GM19351 (cell line): ENCODE results near the gene ABLIM2.

Experiments
- ATAC-seq: cut with Tn5 transposase; IDR thresholded peaks from one replicate; pipeline ENCODE4 v1.9.1; 2021; ENCODE audit warnings: mild to moderate bottlenecking, moderate library complexity; ENCODE audit not compliant: unreplicated experiment

The ABLIM2 gene

DNA sequence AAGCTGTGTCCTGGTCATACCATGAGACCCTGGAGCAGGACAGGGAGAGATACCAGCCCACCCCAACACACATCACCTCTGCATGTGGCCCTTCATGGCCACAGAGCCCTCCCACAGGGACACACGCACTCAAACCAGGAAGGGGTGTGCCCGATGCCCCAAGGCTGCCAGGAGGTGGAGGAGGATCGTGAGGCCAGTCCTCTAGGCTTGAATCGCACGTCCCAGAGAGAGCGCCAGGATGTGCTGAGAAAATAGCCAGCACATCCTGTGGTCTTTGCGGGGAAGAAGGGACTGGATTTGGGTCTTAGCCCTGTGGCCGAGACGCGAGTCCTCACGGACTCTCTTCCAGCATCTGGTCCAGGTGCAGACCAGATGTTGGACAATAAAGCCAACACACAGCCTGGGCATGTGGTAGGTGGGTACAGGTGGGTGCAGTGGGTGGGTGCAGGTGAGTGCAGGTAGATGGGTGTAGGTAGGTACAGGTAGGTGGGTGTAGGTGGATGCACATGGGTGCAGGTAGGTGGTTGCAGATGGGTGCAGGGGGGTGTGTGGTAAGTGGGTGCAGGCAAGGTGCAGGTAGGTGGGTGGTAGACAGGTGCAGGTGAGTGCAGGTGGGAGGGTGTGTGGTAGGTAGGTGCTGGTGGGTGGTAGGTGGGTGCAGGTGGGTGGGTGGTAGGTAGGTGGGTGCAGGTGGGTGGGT lies 124.6 kb downstream of the ABLIM2 start:
- ATAC-seq, result no peak

DNA sequence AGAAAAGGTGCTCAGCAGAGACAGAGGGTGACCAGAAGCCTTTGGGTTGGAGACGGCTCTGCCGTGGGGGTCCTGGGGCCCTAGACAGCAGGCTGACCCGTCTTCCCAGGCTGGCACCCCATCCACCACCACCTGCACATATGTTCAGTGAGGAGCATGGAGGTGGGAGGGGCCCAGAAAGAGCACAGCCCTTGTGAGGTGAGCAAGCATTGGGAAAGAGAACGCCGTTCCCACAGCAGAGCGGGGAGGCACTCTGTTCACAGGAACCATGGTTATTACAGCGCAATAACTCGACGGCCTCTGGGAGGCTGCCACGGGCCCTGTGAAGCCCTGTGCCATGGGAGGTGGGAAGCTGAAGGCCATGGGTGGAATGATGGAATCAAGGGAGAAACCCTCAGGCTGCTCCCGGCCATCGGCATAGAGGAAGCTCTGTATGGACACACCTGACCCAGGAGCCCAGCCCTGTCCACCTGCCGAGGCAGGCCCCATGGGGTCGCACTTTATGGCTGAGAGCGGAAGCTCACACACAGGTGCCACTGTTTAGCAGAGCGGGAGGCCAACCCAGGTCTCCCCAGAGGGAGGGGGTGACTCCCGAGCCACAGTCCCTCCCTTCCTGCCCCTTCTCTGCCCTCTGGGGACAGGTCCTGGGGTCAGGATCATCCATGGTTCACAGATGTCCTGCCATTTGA lies 125.4 kb downstream of the ABLIM2 start:
- ATAC-seq, result no peak

- no peak for ATAC-seq
Observed at GRCh38 chr4:8032381-8032780, 126.2 kb downstream of the ABLIM2 start.

- no peak for ATAC-seq
Observed at GRCh38 chr4:8030121-8030781, 128.4 kb downstream of the ABLIM2 start.

GRCh38 chr4:8029689-8030088 lies 128.9 kb downstream of the ABLIM2 start:
- ATAC-seq, result no peak

GRCh38 chr4:8028884-8029568 lies 129.6 kb downstream of the ABLIM2 start:
- no peak for ATAC-seq

GRCh38 chr4:8028368-8028767 lies 130.2 kb downstream of the ABLIM2 start:
- no peak for ATAC-seq

- ATAC-seq, result no peak
Observed at GRCh38 chr4:8026453-8026852, 132.2 kb downstream of the ABLIM2 start.

GRCh38 chr4:8025668-8026067 lies 132.9 kb downstream of the ABLIM2 start:
- no peak for ATAC-seq

DNA sequence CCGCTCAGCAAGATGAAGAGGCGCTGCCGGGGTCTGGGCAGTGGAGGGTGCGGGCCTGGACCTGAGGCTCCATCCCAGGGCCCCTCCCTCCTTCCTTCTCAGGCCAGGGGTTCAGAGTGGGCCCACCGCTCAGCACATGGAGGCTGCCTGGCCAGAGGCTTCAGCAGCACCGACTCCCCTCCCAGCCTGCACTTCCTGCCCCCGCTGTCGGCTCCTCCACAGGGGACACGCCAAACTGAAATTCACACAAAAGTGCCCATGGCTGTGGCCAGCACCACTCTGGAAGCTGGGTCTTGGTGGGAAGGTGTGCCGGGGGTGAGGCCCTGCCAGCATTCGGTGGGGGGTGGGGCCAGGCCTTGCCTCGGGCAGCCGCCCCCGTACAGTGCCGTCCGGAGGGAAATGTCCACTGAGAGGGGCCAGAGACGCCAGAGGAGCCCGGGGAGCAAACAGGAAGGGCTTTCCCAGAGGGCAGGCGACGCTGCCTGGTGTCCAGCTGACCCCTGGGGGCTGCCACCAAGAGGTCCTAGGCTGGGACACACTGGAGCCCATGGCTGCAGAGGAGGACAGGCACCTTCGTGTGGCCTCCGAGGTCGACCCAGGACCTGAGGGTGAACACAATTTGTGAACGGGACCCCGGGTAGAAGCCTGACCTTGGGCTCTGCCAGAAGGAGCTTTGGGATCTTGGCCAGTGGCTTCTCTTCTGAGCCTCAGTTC lies 134.4 kb downstream of the ABLIM2 start:
- no peak for ATAC-seq

DNA sequence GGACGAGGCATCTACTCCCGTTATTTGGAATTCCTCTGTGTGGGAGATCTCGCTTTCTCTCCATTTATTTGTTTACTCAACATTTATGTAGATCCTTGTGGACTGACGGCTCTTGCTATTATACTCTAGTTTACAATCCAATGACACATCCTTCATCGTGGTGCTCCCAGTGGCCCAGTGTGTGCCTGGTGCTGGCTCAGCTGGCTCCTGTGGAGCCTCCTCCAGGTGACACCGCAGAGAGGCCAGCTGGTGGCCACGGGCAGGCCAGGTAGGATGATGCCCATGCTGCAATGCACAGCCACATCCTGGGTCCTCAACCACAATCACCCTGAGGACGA lies 134.9 kb downstream of the ABLIM2 start:
- no peak for ATAC-seq

- no peak for ATAC-seq
Observed at GRCh38 chr4:8022767-8023695, 135.6 kb downstream of the ABLIM2 start.

- no peak for ATAC-seq
Observed at GRCh38 chr4:8021796-8022195, 136.8 kb downstream of the ABLIM2 start.

- no peak for ATAC-seq
Observed at GRCh38 chr4:8019396-8020365, 138.9 kb downstream of the ABLIM2 start.

- no peak for ATAC-seq
Observed at GRCh38 chr4:8016527-8016926, 142.1 kb downstream of the ABLIM2 start.

DNA sequence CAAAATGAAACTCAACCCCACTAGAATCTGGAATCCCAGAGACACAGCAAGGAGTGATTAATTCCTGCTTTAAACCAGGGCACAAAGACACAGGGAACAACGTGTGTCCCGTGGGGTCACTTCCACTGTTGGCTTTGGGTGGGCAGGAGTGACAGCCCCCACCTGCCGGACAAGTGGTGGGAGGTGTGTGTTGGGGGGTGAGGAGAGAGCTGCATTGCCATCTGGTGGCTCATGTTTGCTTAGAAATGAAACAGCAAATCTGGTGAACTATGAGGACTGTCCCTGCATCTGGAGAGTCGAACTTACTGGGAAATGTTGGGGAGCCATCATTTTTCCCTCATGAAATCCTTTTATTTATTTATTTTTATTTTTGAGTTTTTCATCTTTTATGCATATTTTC lies 143.1 kb downstream of the ABLIM2 start:
- ATAC-seq, result no peak

GRCh38 chr4:8013976-8014726 lies 144.5 kb downstream of the ABLIM2 start:
- no peak for ATAC-seq

DNA sequence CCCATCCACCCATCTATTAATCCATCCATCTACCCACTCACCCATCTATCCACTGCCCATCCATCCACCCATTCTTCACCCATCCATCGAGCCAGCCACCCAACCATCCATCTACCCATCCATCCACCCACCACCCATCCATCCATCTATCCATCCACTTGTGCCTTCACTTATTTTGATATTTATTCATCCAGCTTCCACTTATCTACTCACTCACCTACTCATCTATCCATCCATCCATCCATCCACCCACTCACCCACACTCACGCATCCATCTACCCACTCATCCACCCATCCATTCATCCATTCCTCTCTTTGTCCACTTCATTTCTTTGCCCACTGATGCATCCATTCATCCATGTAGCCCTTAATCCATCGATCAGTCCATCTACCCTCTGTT lies 146.1 kb downstream of the ABLIM2 start:
- ATAC-seq, result no peak
